GM12878 (cell line): ENCODE results near the gene NFYA. TPM values are rescaled to one million over a fixed set of nuclear protein-coding genes. Genes with fewer than 3 reads are reported as not detected.

Experiments used
- ATAC-seq: fragments of 200-7000 bp; cut with Tn5 transposase; 3 replicates; pipeline ENCODE4 v1.9.1; 2020; ENCODE audit warnings: mild to moderate bottlenecking, moderate library complexity
- BruUV-seq: library from RNA; stranded (reverse); fragments of 400-500 nt; replicated peaks from 2 replicates; lab custom pipeline; 2021; lab: Mats Ljungman, UMichigan
- CTCF ChIA-PET: fragments of 300-600 bp; sonication (Branson Sonifier 250); formaldehyde crosslinking; extraction: SDS; loops from one replicate; lab custom pipeline; 2021; ENCODE audit warnings: inconsistent platforms; lab: Yijun Ruan, JAX
- POLR2A ChIA-PET: fragments of 350-600 bp; formaldehyde crosslinking; extraction: SDS; loops from one replicate; lab custom pipeline; 2021; ENCODE audit warnings: inconsistent platforms; lab: Charles Lee
- RAD21 ChIA-PET: fragments of 300-600 bp; sonication (Branson Sonifier 250); formaldehyde crosslinking; loops from one replicate; lab custom pipeline; 2023; ENCODE audit warnings: antibody characterized with exemption; ENCODE audit not compliant: unreplicated experiment; lab: Charles Lee
- SMC1A ChIA-PET: fragments of 300-600 bp; sonication (Branson Sonifier 250); formaldehyde crosslinking; loops from one replicate; lab custom pipeline; 2023; ENCODE audit not compliant: unreplicated experiment, uncharacterized antibody; lab: Charles Lee
- DNase-seq: peaks from one replicate; pipeline ENCODE4 v3.0.0-alpha.2; 2011; ENCODE audit warnings: low read depth, low spot score
- FAIRE-seq: peaks from 3 replicates; lab custom pipeline; 2011; peaks lifted over from hg19 to GRCh38; lab: Jason Lieb, UNC
- H2AFZ ChIP-seq: 2 replicates; pipeline ENCODE4 v1.6.0; 2011; ENCODE audit warnings: low read depth, low read length, control low read depth; ENCODE audit not compliant: control insufficient read depth
- H3K27ac ChIP-seq: 2 replicates; pipeline ENCODE4 v1.5.1; 2011; ENCODE audit warnings: control low read depth; ENCODE audit not compliant: control insufficient read depth, insufficient read depth
- H3K27me3 ChIP-seq, 2 experiments: replicated peaks in 1 of 2; 2 replicates each; pipeline versions ENCODE4 v1.6.0 to v1.6.1; 2011; ENCODE audit warnings: low read length in 1 of 2; ENCODE audit not compliant: control insufficient read depth in 2 of 2, insufficient read depth in 2 of 2
- H3K36me3 ChIP-seq, 2 experiments: 2 replicates each; pipeline ENCODE4 v1.5.1; 2011; ENCODE audit warnings: low read length in 1 of 2; ENCODE audit not compliant: control insufficient read depth in 2 of 2, insufficient read depth in 2 of 2
- H3K4me1 ChIP-seq: 2 replicates; pipeline ENCODE4 v1.6.1; 2011; ENCODE audit warnings: mild to moderate bottlenecking, low read length, moderate library complexity, mixed read lengths; ENCODE audit not compliant: control insufficient read depth, insufficient read depth
- H3K4me2 ChIP-seq: 2 replicates; pipeline ENCODE4 v1.6.0; 2011; ENCODE audit warnings: control low read depth; ENCODE audit not compliant: control insufficient read depth, insufficient read depth
- H3K4me3 ChIP-seq: fragments of 200-600 bp; sonication (generic); 2 replicates; pipeline ENCODE4 v1.5.1; 2016
- H3K79me2 ChIP-seq: 2 replicates; pipeline ENCODE4 v1.6.0; 2011; ENCODE audit warnings: low read length; ENCODE audit not compliant: control insufficient read depth, insufficient read depth
- H3K9ac ChIP-seq: 2 replicates; pipeline ENCODE4 v1.8.0; 2011; ENCODE audit warnings: low read length, control low read depth, mixed read lengths; ENCODE audit not compliant: control insufficient read depth, insufficient read depth
- H3K9me3 ChIP-seq: replicated peaks from 3 replicates; pipeline ENCODE4 v1.5.1; 2011; ENCODE audit warnings: mild to moderate bottlenecking, low read length; ENCODE audit not compliant: control insufficient read depth, insufficient read depth
- H4K20me1 ChIP-seq: 2 replicates; pipeline ENCODE4 v1.6.0; 2011; ENCODE audit not compliant: control insufficient read depth, insufficient read depth
- ASH2L ChIP-seq: fragments of 300-600, 200-600 bp; sonication (generic); IDR thresholded peaks from 2 replicates; pipeline ENCODE4 v1.6.1; 2017; ENCODE audit warnings: low read depth, mild to moderate bottlenecking, borderline replicate concordance
- ATF3 ChIP-seq: IDR thresholded peaks from 2 replicates; pipeline ENCODE4 v1.6.1; 2011; ENCODE audit warnings: low read depth, mild to moderate bottlenecking, low read length, moderate library complexity, borderline replicate concordance; ENCODE audit errors: extremely low read depth
- CHD2 ChIP-seq: IDR thresholded peaks from 2 replicates; pipeline ENCODE4 v1.6.1; 2011; ENCODE audit warnings: low read depth, low read length, improper control_type of control experiment, borderline replicate concordance
- FOXM1 ChIP-seq: IDR thresholded peaks from 2 replicates; pipeline ENCODE4 v1.6.1; 2012; ENCODE audit warnings: low read depth, mild to moderate bottlenecking, inconsistent platforms, low read length, moderate library complexity
- HDGF ChIP-seq: fragments of 450-650 bp; IDR thresholded peaks from 2 replicates; pipeline ENCODE4 v1.6.1; 2016; ENCODE audit warnings: antibody characterized with exemption
- HSF1 ChIP-seq: fragments of 150-350 bp; IDR thresholded peaks from 2 replicates; pipeline ENCODE4 v1.6.1; 2014; ENCODE audit warnings: mild to moderate bottlenecking, low read depth, low read length
- MEF2B ChIP-seq: fragments of 450-650 bp; IDR thresholded peaks from 2 replicates; pipeline ENCODE4 v1.6.1; 2018; ENCODE audit warnings: mild to moderate bottlenecking, moderate library complexity; ENCODE audit not compliant: partially characterized antibody, poor library complexity, severe bottlenecking
- MXI1 ChIP-seq: fragments of 150-350 bp; IDR thresholded peaks from 2 replicates; pipeline ENCODE4 v1.6.1; 2011; ENCODE audit warnings: low read depth, mild to moderate bottlenecking, inconsistent platforms, low read length, improper control_type of control experiment
- PAX8 ChIP-seq: fragments of 450-650 bp; IDR thresholded peaks from 2 replicates; pipeline ENCODE4 v1.6.1; 2017; ENCODE audit warnings: mild to moderate bottlenecking, moderate library complexity
- POLR2AphosphoS2 ChIP-seq: IDR thresholded peaks from 2 replicates; pipeline ENCODE4 v1.6.1; 2011; ENCODE audit warnings: low read depth, mild to moderate bottlenecking, low read length, improper control_type of control experiment, moderate library complexity
- POLR2AphosphoS5 ChIP-seq: IDR thresholded peaks from 2 replicates; pipeline ENCODE4 v1.6.1; 2011; ENCODE audit warnings: mild to moderate bottlenecking, low read length, inconsistent platforms
- STAT1 ChIP-seq: fragments of 450-650 bp; conservative IDR thresholded peaks from 2 replicates; pipeline ENCODE4 v1.6.1; 2014; ENCODE audit warnings: antibody characterized with exemption, mild to moderate bottlenecking
- ZNF207 ChIP-seq: fragments of 450-650 bp; IDR thresholded peaks from 2 replicates; pipeline ENCODE4 v1.6.1; 2014; ENCODE audit warnings: antibody characterized with exemption, mild to moderate bottlenecking, borderline replicate concordance
- ZNF687 ChIP-seq: fragments of 450-650 bp; IDR thresholded peaks from 2 replicates; pipeline ENCODE4 v1.6.1; 2017; ENCODE audit warnings: mild to moderate bottlenecking, moderate library complexity
- ZSCAN29 ChIP-seq: fragments of 450-650 bp; IDR thresholded peaks from 2 replicates; pipeline ENCODE4 v1.6.1; 2017; ENCODE audit warnings: mild to moderate bottlenecking, moderate library complexity
- WGBS: methylation state at CpG from one replicate; pipeline ENCODE4 v1.1.6; 2016; ENCODE audit warnings: low lambda C conversion rate; ENCODE audit not compliant: insufficient replicate concordance, insufficient coverage; ENCODE audit errors: missing lambda C conversion rate; 5-methylcytosine and 5-hydroxymethylcytosine counted together
- in situ Hi-C: fragments of 300-500 bp; cut with MboI; formaldehyde crosslinking; loops from 9 replicates; pipeline ENCODE4 v1.14.3; 2018; ENCODE audit warnings: mixed read lengths
- intact Hi-C: fragments of 100-400 bp; cut with micrococcal nuclease; formaldehyde crosslinking; loops from one replicate; pipeline ENCODE4 v1.14.2; 2022; ENCODE audit not compliant: unreplicated experiment
- polyA plus RNA-seq, 11 experiments: library from polyadenylated mRNA; depleted of rRNA in 4 of 11; unstranded in 6 of 11; stranded (reverse) in 5 of 11; fragments of >200 nt; fragmentation: Nextera tagmentation in 4 of 11; fragmentation: Illumina TruSeq in 1 of 11; extraction: Ambion mirVana in 4 of 11; extraction: Trizol in 1 of 11; gene quantifications; 1 replicate in 1 of 11; 2 replicates in 10 of 11; pipeline versions ENCODE4 v1.2.1 to v1.2.3, GENCODE V29; 2011 to 2016; ENCODE audit warnings: inconsistent platforms in 2 of 11, missing spikeins in 2 of 11, low read depth in 1 of 11
- total RNA-seq, 4 experiments: library from RNA; depleted of rRNA in 3 of 4; stranded (reverse); fragments of >200 nt in 3 of 4; fragmentation: Illumina TruSeq in 1 of 4; extraction: Trizol in 1 of 4; gene quantifications; 2 replicates each; pipeline versions ENCODE4 v1.2.1 to v1.2.3, GENCODE V29; 2013 to 2021

Gene NFYA
- total and polyA plus RNA-seq, 10 of the 15 experiments (the other 5 are each of a cell fraction or from before 2014, with no cell fraction given): 6.4 to 36.5 (median 19.1) TPM

- 0 out of 2 replicates have a peak, but pooled peaks have one; percentile 39 for TF ChIP-seq HSF1
- no peak for TF ChIP-seq ZSCAN29
- no peak for TF ChIP-seq POLR2AphosphoS5
Observed at GRCh38 chr6:41066867-41067304, 5.9 kb upstream of the NFYA start (continued).

GRCh38 chr6:41071501-41071922 lies 1.3 kb upstream of the NFYA start:
- POLR2A ChIA-PET: interaction anchor here (1.1 to 1.3 kb wide), 2 partner anchors 31 to 43 kb away, joined by 3 to 5 read pairs; no protein-coding TSS in a partner anchor
- Histone ChIP-seq H3K27me3 (no peaks in the 10 kb centered on the region), H3K9me3 (no peaks in the 10 kb centered on the region), H3K79me2 (peaks cover 46% of the 10 kb centered on the region), H3K4me2 (peak overlapping the region; percentile 80; the same call in 1 of the 2 replicates), H3K4me1 (peaks cover 5% of the 10 kb centered on the region; the same call in 1 of the 2 replicates), H4K20me1 (no peaks in the 10 kb centered on the region), H3K27ac (peak overlapping the region; percentile 99), H3K4me3 (peak overlapping the region; percentile 79), H3K36me3 (peaks cover 0 to 3% of the 10 kb centered on the region in 2 experiments; a peak in 2 of 4 replicates), H2AFZ (peak overlapping the region; percentile 86), H3K9ac (peak overlapping the region; percentile 94)
- under 1% methylated on average over 16 of the region's 16 CpGs for WGBS
- FAIRE-seq: peak; percentile 66
- in situ Hi-C loops: no loop called here
- intact Hi-C loops: loop anchor here (10.0 kb wide), 1 partner anchor 663 kb away; the partner anchor contains the start of gene TFEB
- no peak for ATAC-seq
- SMC1A ChIA-PET: interaction anchor here (1.2 to 1.5 kb wide), 4 partner anchors 8 to 52 kb away, joined by 3 to 5 read pairs (median 3); no protein-coding TSS in a partner anchor
- RAD21 ChIA-PET: no interaction called here
- CTCF ChIA-PET: interaction anchor here (1.4 to 6.5 kb wide), 4 partner anchors 22 to 263 kb away, joined by 3 to 62 read pairs (median 18); partner anchors contain the start of gene UNC5CL
- BruUV-seq: TSS peak; percentile 64
- DNase-seq: peak; percentile 34
- TF ChIP-seq ATF3 (no peak), POLR2AphosphoS5 (peak; percentile 71; the same call in 1 of the 2 replicates), ZNF687 (0 out of 2 replicates have a peak, but pooled peaks have one; percentile 30), CHD2 (no peak), ASH2L (no peak), ZNF207 (no peak), HDGF (no peak), POLR2AphosphoS2 (peak; percentile 22; the same call in 1 of the 2 replicates), FOXM1 (0 out of 2 replicates have a peak, but pooled peaks have one; percentile 6), PAX8 (0 out of 2 replicates have a peak, but pooled peaks have one; percentile 62), MXI1 (no peak), STAT1 (no peak), MEF2B (no peak)
